ENCODE data around the gene CD300LF.

CD300LF gene

GRCh38 chr17:74752415-74752814, 39.7 kb upstream of the CD300LF start:
- H3K9me3 ChIP-seq (ENCODE audit: insufficient read depth, low read depth, low read length), result no peaks in the 10 kb centered on the region
- H3K79me2 ChIP-seq (ENCODE audit: insufficient read depth, low read length), result peaks cover 98% of the 10 kb centered on the region
- H3K9ac ChIP-seq (ENCODE audit: low read depth, low read length, poor library complexity, severe bottlenecking), result peak overlapping the region; percentile 98
- TF ChIP-seq EZH2phosphoT487 (IDR thresholded peaks at IDR 0.05; ENCODE audit: borderline replicate concordance) (no peak), CTCF (conservative IDR thresholded peaks at IDR 0.05; ENCODE audit: low read length) (no peak)
- peaks cover 89% of the 10 kb centered on the region for H4K20me1 ChIP-seq (ENCODE audit: insufficient read depth, low read length, poor library complexity, severe bottlenecking)
- H3K4me2 ChIP-seq (ENCODE audit: low read depth, low read length, poor library complexity, severe bottlenecking), result peak overlapping the region; percentile 92
- H3K27me3 ChIP-seq (ENCODE audit: insufficient read depth, low read length, poor library complexity, severe bottlenecking), result peaks cover 7% of the 10 kb centered on the region
- H3K9me2 ChIP-seq (replicated peaks; ENCODE audit: low read depth, low read length), result no peaks in the 10 kb centered on the region
- H2AFZ ChIP-seq (ENCODE audit: low read length), result no peak overlapping the region
- H3K4me1 ChIP-seq (ENCODE audit: insufficient read depth, low read length, poor library complexity, severe bottlenecking), result peaks cover 51% of the 10 kb centered on the region
- peak overlapping the region; percentile 94 for H3K4me3 ChIP-seq (ENCODE audit: low read length, poor library complexity, severe bottlenecking)
- H3F3A ChIP-seq (ENCODE audit: low read depth), result no peaks in the 10 kb centered on the region; the same call in 1 of the 2 replicates
- H3K36me3 ChIP-seq (ENCODE audit: insufficient read depth, low read length), result peaks cover 12% of the 10 kb centered on the region; the same call in 1 of the 2 replicates

GRCh38 chr17:74750327-74751069, 37.8 kb upstream of the CD300LF start:
- peak overlapping the region; percentile 92 for H3K4me2 ChIP-seq (ENCODE audit: low read depth, low read length, poor library complexity, severe bottlenecking)
- no peak overlapping the region for H2AFZ ChIP-seq (ENCODE audit: low read length)
- peak overlapping the region; percentile 98 for H3K9ac ChIP-seq (ENCODE audit: low read depth, low read length, poor library complexity, severe bottlenecking)
- peak overlapping the region; percentile 94 for H3K4me3 ChIP-seq (ENCODE audit: low read length, poor library complexity, severe bottlenecking)
- H3F3A ChIP-seq (ENCODE audit: low read depth), result peaks cover 8% of the 10 kb centered on the region; the same call in 1 of the 2 replicates
- H4K20me1 ChIP-seq (ENCODE audit: insufficient read depth, low read length, poor library complexity, severe bottlenecking), result peaks cover 72% of the 10 kb centered on the region
- H3K4me1 ChIP-seq (ENCODE audit: insufficient read depth, low read length, poor library complexity, severe bottlenecking), result peaks cover 57% of the 10 kb centered on the region
- H3K9me3 ChIP-seq (ENCODE audit: insufficient read depth, low read depth, low read length), result no peaks in the 10 kb centered on the region
- H3K27me3 ChIP-seq (ENCODE audit: insufficient read depth, low read length, poor library complexity, severe bottlenecking), result peaks cover 7% of the 10 kb centered on the region
- no peaks in the 10 kb centered on the region for H3K9me2 ChIP-seq (replicated peaks; ENCODE audit: low read depth, low read length)
- peaks cover 8% of the 10 kb centered on the region; the same call in 1 of the 2 replicates for H3K36me3 ChIP-seq (ENCODE audit: insufficient read depth, low read length)
- TF ChIP-seq CTCF (conservative IDR thresholded peaks at IDR 0.05; ENCODE audit: low read length) (peak; percentile 35), EZH2phosphoT487 (IDR thresholded peaks at IDR 0.05; ENCODE audit: borderline replicate concordance) (no peak)
- peaks cover 86% of the 10 kb centered on the region for H3K79me2 ChIP-seq (ENCODE audit: insufficient read depth, low read length)

GRCh38 chr17:74750039-74750326, 37.3 kb upstream of the CD300LF start:
- H3K9me2 ChIP-seq (replicated peaks; ENCODE audit: low read depth, low read length), result no peaks in the 10 kb centered on the region
- H3K4me1 ChIP-seq (ENCODE audit: insufficient read depth, low read length, poor library complexity, severe bottlenecking), result peaks cover 55% of the 10 kb centered on the region
- peak overlapping the region; percentile 94 for H3K4me3 ChIP-seq (ENCODE audit: low read length, poor library complexity, severe bottlenecking)
- peaks cover 4% of the 10 kb centered on the region; the same call in 1 of the 2 replicates for H3K36me3 ChIP-seq (ENCODE audit: insufficient read depth, low read length)
- H2AFZ ChIP-seq (ENCODE audit: low read length), result no peak overlapping the region
- H3K4me2 ChIP-seq (ENCODE audit: low read depth, low read length, poor library complexity, severe bottlenecking), result peak overlapping the region; percentile 92
- H3K9me3 ChIP-seq (ENCODE audit: insufficient read depth, low read depth, low read length), result no peaks in the 10 kb centered on the region
- H3K9ac ChIP-seq (ENCODE audit: low read depth, low read length, poor library complexity, severe bottlenecking), result peak overlapping the region; percentile 98
- H4K20me1 ChIP-seq (ENCODE audit: insufficient read depth, low read length, poor library complexity, severe bottlenecking), result peaks cover 67% of the 10 kb centered on the region
- peaks cover 7% of the 10 kb centered on the region for H3K27me3 ChIP-seq (ENCODE audit: insufficient read depth, low read length, poor library complexity, severe bottlenecking)
- H3K79me2 ChIP-seq (ENCODE audit: insufficient read depth, low read length), result peaks cover 81% of the 10 kb centered on the region
- TF ChIP-seq EZH2phosphoT487 (IDR thresholded peaks at IDR 0.05; ENCODE audit: borderline replicate concordance), result no peak
- TF ChIP-seq CTCF (conservative IDR thresholded peaks at IDR 0.05; ENCODE audit: low read length), result no peak
- H3F3A ChIP-seq (ENCODE audit: low read depth), result peaks cover 8% of the 10 kb centered on the region; the same call in 1 of the 2 replicates
